GM18511 (cell line): ENCODE data around the gene PRKAR1A.
"Not testable (repeated sequence)": the region's sequence is repeated elsewhere in the genome, so short reads cannot be mapped to it uniquely, and the experiment has no call there.

Experiments used
- ATAC-seq: cut with Tn5 transposase; IDR thresholded peaks from one replicate; pipeline ENCODE4 v1.9.1; 2021; ENCODE audit warnings: mild to moderate bottlenecking, moderate library complexity; ENCODE audit not compliant: unreplicated experiment

The PRKAR1A gene

GRCh38 chr17:68511254-68511670, 968 bp upstream of the PRKAR1A start:
- no peak for ATAC-seq

GRCh38 chr17:68511671-68512246, 471 bp upstream of the PRKAR1A start:
- ATAC-seq = peak; percentile 56

- ATAC-seq = no peak
Measured at GRCh38 chr17:68512960-68513474, 787 bp downstream of the PRKAR1A start.

GRCh38 chr17:68513932-68514331, 1.7 kb downstream of the PRKAR1A start:
- no peak for ATAC-seq

- no peak for ATAC-seq
Measured at GRCh38 chr17:68514831-68515635, 2.8 kb downstream of the PRKAR1A start.

GRCh38 chr17:68516732-68517131, 4.5 kb downstream of the PRKAR1A start:
- no peak for ATAC-seq

- ATAC-seq = not testable (repeated sequence)
Measured at GRCh38 chr17:68517605-68518004, 5.4 kb downstream of the PRKAR1A start.

GRCh38 chr17:68518063-68518815, 6.0 kb downstream of the PRKAR1A start:
- no peak for ATAC-seq

GRCh38 chr17:68519051-68519450, 6.8 kb downstream of the PRKAR1A start:
- ATAC-seq = not testable (repeated sequence)

- ATAC-seq = no peak
Measured at GRCh38 chr17:68519911-68520310, 7.7 kb downstream of the PRKAR1A start.

- no peak for ATAC-seq
Measured at GRCh38 chr17:68522266-68522665, 10.0 kb downstream of the PRKAR1A start.

GRCh38 chr17:68526548-68526947, 14.3 kb downstream of the PRKAR1A start:
- no peak for ATAC-seq

GRCh38 chr17:68527314-68527713, 15.1 kb downstream of the PRKAR1A start:
- ATAC-seq = no peak

- ATAC-seq = no peak
Measured at GRCh38 chr17:68531252-68531651, 19.0 kb downstream of the PRKAR1A start.

GRCh38 chr17:68532826-68533225, 20.6 kb downstream of the PRKAR1A start:
- no peak for ATAC-seq

- ATAC-seq = no peak
Measured at GRCh38 chr17:68533887-68534694, 21.9 kb downstream of the PRKAR1A start.

GRCh38 chr17:68534695-68535088, 22.5 kb downstream of the PRKAR1A start:
- no peak for ATAC-seq

- ATAC-seq = no peak
Measured at GRCh38 chr17:68535922-68536321, 23.7 kb downstream of the PRKAR1A start.

GRCh38 chr17:68539548-68540467, 27.6 kb downstream of the PRKAR1A start:
- peak; percentile 50 for ATAC-seq

GRCh38 chr17:68540981-68541380, 28.8 kb downstream of the PRKAR1A start:
- ATAC-seq = no peak
